ENCODE results near the gene SORCS2. TPM values are rescaled to one million over a fixed set of nuclear protein-coding genes. Genes with fewer than 3 reads are reported as not detected.

SORCS2 gene
- total and polyA plus RNA-seq, 2 of the 8 experiments (the other 6 are each of a cell fraction or from before 2014, with no cell fraction given) = 0.36 to 1.8 TPM

DNA sequence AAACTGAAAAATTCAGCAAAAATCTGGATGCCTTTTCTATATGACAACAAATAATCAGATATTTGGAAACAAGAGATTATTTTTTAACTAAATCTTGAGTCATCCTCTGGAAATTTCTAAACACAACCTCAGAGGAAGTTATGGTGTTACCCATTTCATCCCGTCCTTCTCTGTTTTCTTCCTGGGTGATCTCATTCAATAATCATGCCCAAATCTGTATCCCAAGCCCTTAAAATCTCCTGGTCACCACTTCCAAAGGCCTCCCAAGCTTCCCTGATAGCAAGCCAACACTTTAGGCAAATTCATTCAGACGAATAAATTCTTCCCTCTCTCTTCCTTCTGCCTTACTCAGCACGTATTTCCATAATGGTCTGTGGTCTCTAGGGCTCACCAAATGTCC lies 9.7 kb upstream of the SORCS2 start (continued):
- TF ChIP-seq EGR1 (IDR thresholded peaks at IDR 0.05; ENCODE audit: borderline replicate concordance, low read depth, low read length) = no peak
- no peak for TF ChIP-seq GTF2F1 (IDR thresholded peaks at IDR 0.05; ENCODE audit: borderline replicate concordance, low read depth, low read length)
- no peak for TF ChIP-seq TAF7 (optimal IDR thresholded peaks at IDR 0.05; ENCODE audit: borderline replicate concordance, low read depth, low read length)
- no peak for TF ChIP-seq NANOG (IDR thresholded peaks at IDR 0.05; ENCODE audit: insufficient read depth, low read depth, low read length, poor library complexity, severe bottlenecking)
- TF ChIP-seq PHF8 (conservative IDR thresholded peaks at IDR 0.05; ENCODE audit: low read depth, low read length) = no peak
